ENCODE data around the gene PKM. TPM values are rescaled to one million over a fixed set of nuclear protein-coding genes. Genes with fewer than 3 reads are reported as not detected.

Gene PKM
- total RNA-seq, 2 experiments from 2014 or later = 2,479 to 3,112 TPM

- intact Hi-C loops (cut with DNase I, micrococcal nuclease) = no loop called here
- CTCF ChIA-PET = interaction anchor here (0.6 to 1.0 kb wide), 3 partner anchors 24 to 733 kb away, joined by 3 to 4 read pairs (median 4); no protein-coding TSS in a partner anchor
Observed at GRCh38 chr15:72202302-72202701, 28.7 kb downstream of the PKM start.

GRCh38 chr15:72201391-72201921 lies 29.5 kb downstream of the PKM start:
- H3K27ac Mint-ChIP-seq = peak overlapping the region; percentile 13
- POLR2A ChIA-PET = no interaction called here
- intact Hi-C loops (cut with DNase I, micrococcal nuclease) = no loop called here
- CTCF ChIA-PET = interaction anchor here (0.6 to 2.3 kb wide), 7 partner anchors 13 to 734 kb away, joined by 3 to 10 read pairs (median 4); no protein-coding TSS in a partner anchor
- H3K9me3 Mint-ChIP-seq (ENCODE audit: low read depth) = no peaks in the 10 kb centered on the region
- H3K36me3 Mint-ChIP-seq (ENCODE audit: low read depth) = peaks cover 82% of the 10 kb centered on the region
- no peak for DNase-seq
- H3K4me1 Mint-ChIP-seq = peaks cover 31% of the 10 kb centered on the region
- ATAC-seq = no peak
- no peak overlapping the region for H3K4me3 Mint-ChIP-seq
- H3K27me3 Mint-ChIP-seq = peaks cover 10% of the 10 kb centered on the region

More at GRCh38 chr15:72202302-72202701, 28.7 kb downstream of the PKM start:
- Mint-ChIP-seq H3K4me1 (peaks cover 39% of the 10 kb centered on the region), H3K27me3 (peaks cover 4% of the 10 kb centered on the region), H3K27ac (no peak overlapping the region), H3K4me3 (peak overlapping the region; percentile 33), H3K36me3 (ENCODE audit: low read depth) (peaks cover 91% of the 10 kb centered on the region), H3K9me3 (ENCODE audit: low read depth) (no peaks in the 10 kb centered on the region)
- no peak for DNase-seq
- ATAC-seq = no peak
- POLR2A ChIA-PET = interaction anchor here (1.5 kb wide), 1 partner anchor 24 kb away, joined by 4 read pairs; no protein-coding TSS in a partner anchor

- H3K9me3 Mint-ChIP-seq (ENCODE audit: low read depth) = no peaks in the 10 kb centered on the region
- DNase-seq = peak; percentile 28
- ChIA-PET POLR2A (interaction anchor here (0.8 kb wide), 1 partner anchor 20 kb away, joined by 8 read pairs; no protein-coding TSS in a partner anchor), CTCF (interaction anchor here (0.6 to 3.8 kb wide), 19 partner anchors 9 to 307 kb away, joined by 3 to 22 read pairs (median 4); no protein-coding TSS in a partner anchor)
- H3K36me3 Mint-ChIP-seq (ENCODE audit: low read depth) = peaks cover 74% of the 10 kb centered on the region
- ATAC-seq = no peak
- peaks cover 12% of the 10 kb centered on the region for H3K27me3 Mint-ChIP-seq
- H3K4me3 Mint-ChIP-seq = no peak overlapping the region
- peaks cover 25% of the 10 kb centered on the region for H3K4me1 Mint-ChIP-seq
- intact Hi-C loops (cut with DNase I, micrococcal nuclease) = no loop called here
- H3K27ac Mint-ChIP-seq = peak overlapping the region; percentile 30
Observed at GRCh38 chr15:72200395-72201237, 30.4 kb downstream of the PKM start.

GRCh38 chr15:72199721-72200212 lies 31.2 kb downstream of the PKM start:
- intact Hi-C loops (cut with DNase I, micrococcal nuclease) = loop anchor here (1.0 to 5.0 kb wide), 6 partner anchors 29 to 177 kb away; partner anchors contain the start of genes PARP6 (in 2 of the 2), HEXA (in 1 of the 2) and PKM (in 1 of the 2)
- Mint-ChIP-seq H3K4me1 (peaks cover 19% of the 10 kb centered on the region), H3K4me3 (no peak overlapping the region), H3K27ac (no peak overlapping the region), H3K27me3 (peaks cover 12% of the 10 kb centered on the region), H3K9me3 (ENCODE audit: low read depth) (no peaks in the 10 kb centered on the region), H3K36me3 (ENCODE audit: low read depth) (peaks cover 65% of the 10 kb centered on the region)
- ChIA-PET POLR2A (interaction anchor here (0.8 to 1.0 kb wide), 2 partner anchors 20 to 31 kb away, joined by 3 to 8 read pairs; partner anchors contain the start of gene PKM), CTCF (interaction anchor here (0.6 to 3.8 kb wide), 15 partner anchors 9 to 306 kb away, joined by 3 to 22 read pairs (median 4); no protein-coding TSS in a partner anchor)
- peak; percentile 47 for ATAC-seq
- DNase-seq = peak; percentile 82

- intact Hi-C loops (cut with DNase I, micrococcal nuclease) = loop anchor here (1.0 to 5.0 kb wide), 6 partner anchors 30 to 178 kb away; partner anchors contain the start of genes PARP6 (in 2 of the 2), HEXA (in 1 of the 2) and PKM (in 1 of the 2)
- Mint-ChIP-seq H3K9me3 (ENCODE audit: low read depth) (no peaks in the 10 kb centered on the region), H3K4me1 (peaks cover 19% of the 10 kb centered on the region), H3K4me3 (no peak overlapping the region), H3K27ac (no peak overlapping the region), H3K36me3 (ENCODE audit: low read depth) (peaks cover 59% of the 10 kb centered on the region), H3K27me3 (peaks cover 12% of the 10 kb centered on the region)
- CTCF ChIA-PET = interaction anchor here (1.1 to 3.8 kb wide), 8 partner anchors 13 to 114 kb away, joined by 3 to 22 read pairs (median 3); no protein-coding TSS in a partner anchor
- no peak for ATAC-seq
- no peak for DNase-seq
- POLR2A ChIA-PET = interaction anchor here (1.0 to 1.5 kb wide), 2 partner anchors 28 to 32 kb away, joined by 3 to 8 read pairs; partner anchors contain the start of gene PKM
Observed at GRCh38 chr15:72199205-72199515, 31.8 kb downstream of the PKM start.

GRCh38 chr15:72198356-72199204 lies 32.4 kb downstream of the PKM start:
- intact Hi-C loops (cut with DNase I, micrococcal nuclease) = loop anchor here (1.0 to 5.0 kb wide), 6 partner anchors 30 to 178 kb away; partner anchors contain the start of genes PARP6 (in 2 of the 2), HEXA (in 1 of the 2) and PKM (in 1 of the 2)
- POLR2A ChIA-PET = interaction anchor here (1.0 to 1.5 kb wide), 2 partner anchors 28 to 32 kb away, joined by 3 to 8 read pairs; partner anchors contain the start of gene PKM
- DNase-seq (peak; percentile 39), ATAC-seq (peak; percentile 15)
- CTCF ChIA-PET = interaction anchor here (0.6 to 3.8 kb wide), 10 partner anchors 14 to 1836 kb away, joined by 3 to 22 read pairs (median 3); no protein-coding TSS in a partner anchor
- Mint-ChIP-seq H3K9me3 (ENCODE audit: low read depth) (no peaks in the 10 kb centered on the region), H3K27ac (peak overlapping the region; percentile 37), H3K27me3 (peaks cover 12% of the 10 kb centered on the region), H3K4me1 (peaks cover 19% of the 10 kb centered on the region), H3K36me3 (ENCODE audit: low read depth) (peaks cover 53% of the 10 kb centered on the region), H3K4me3 (peak overlapping the region; percentile 44)

- peak; percentile 64 for DNase-seq
- ChIA-PET CTCF (interaction anchor here (0.6 to 3.8 kb wide), 9 partner anchors 14 to 1837 kb away, joined by 3 to 22 read pairs (median 3); no protein-coding TSS in a partner anchor), POLR2A (interaction anchor here (1.5 kb wide), 1 partner anchor 29 kb away, joined by 8 read pairs; no protein-coding TSS in a partner anchor)
- Mint-ChIP-seq H3K27me3 (peaks cover 12% of the 10 kb centered on the region), H3K9me3 (ENCODE audit: low read depth) (no peaks in the 10 kb centered on the region), H3K27ac (peak within 1 kb of the TSS; percentile 37), H3K4me1 (peaks cover 16% of the 10 kb centered on the region), H3K4me3 (peak within 1 kb of the TSS; percentile 44), H3K36me3 (ENCODE audit: low read depth) (peaks cover 45% of the 10 kb centered on the region)
- peak; percentile 48 for ATAC-seq
- intact Hi-C loops (cut with DNase I, micrococcal nuclease) = loop anchor here (2.0 to 5.0 kb wide), 5 partner anchors 31 to 179 kb away; partner anchors contain the start of genes PARP6 (in 2 of the 2), HEXA (in 1 of the 2) and PKM (in 1 of the 2)
Observed at GRCh38 chr15:72197460-72198355, 33.3 kb downstream of the PKM start, which contains the start of gene GRAMD2A. Gene GRAMD2A, minus strand, starts transcription at chr15:72197787.

- CTCF ChIA-PET = interaction anchor here (0.6 to 3.8 kb wide), 2 partner anchors 30 to 41 kb away, joined by 3 to 22 read pairs; no protein-coding TSS in a partner anchor
- no peaks in the 10 kb centered on the region for H3K9me3 Mint-ChIP-seq (ENCODE audit: low read depth)
- ATAC-seq = peak; percentile 1
- peaks cover 38% of the 10 kb centered on the region for H3K36me3 Mint-ChIP-seq (ENCODE audit: low read depth)
- no peak overlapping the region for H3K27ac Mint-ChIP-seq
- H3K4me3 Mint-ChIP-seq = no peak overlapping the region
- H3K27me3 Mint-ChIP-seq = peaks cover 12% of the 10 kb centered on the region
- intact Hi-C loops (cut with DNase I, micrococcal nuclease) = loop anchor here in 1 of 2 experiments (5.0 kb wide), 1 partner anchor 75 kb away; the partner anchor contains the start of gene PARP6
- H3K4me1 Mint-ChIP-seq = peaks cover 13% of the 10 kb centered on the region
- POLR2A ChIA-PET = no interaction called here
- DNase-seq = no peak
Observed at GRCh38 chr15:72197041-72197459, 33.9 kb downstream of the PKM start.

GRCh38 chr15:72196409-72197040 lies 34.5 kb downstream of the PKM start:
- Mint-ChIP-seq H3K36me3 (ENCODE audit: low read depth) (peaks cover 34% of the 10 kb centered on the region), H3K4me1 (peaks cover 13% of the 10 kb centered on the region), H3K27ac (no peak overlapping the region), H3K9me3 (ENCODE audit: low read depth) (no peaks in the 10 kb centered on the region), H3K4me3 (no peak overlapping the region), H3K27me3 (peaks cover 12% of the 10 kb centered on the region)
- ChIA-PET CTCF (interaction anchor here (0.7 to 3.8 kb wide), 2 partner anchors 31 to 669 kb away, joined by 4 to 22 read pairs; no protein-coding TSS in a partner anchor), POLR2A (interaction anchor here (0.7 kb wide), 1 partner anchor 53 kb away, joined by 4 read pairs; no protein-coding TSS in a partner anchor)
- ATAC-seq = no peak
- intact Hi-C loops (cut with DNase I, micrococcal nuclease) = loop anchor here in 1 of 2 experiments (5.0 kb wide), 1 partner anchor 76 kb away; the partner anchor contains the start of gene PARP6
- no peak for DNase-seq

Measured in activated CD4-positive, alpha-beta T cell treated with anti-CD3 and anti-CD28 coated beads for 36 hours (primary cell).